ENCODE data around the gene LMO1.

DNA sequence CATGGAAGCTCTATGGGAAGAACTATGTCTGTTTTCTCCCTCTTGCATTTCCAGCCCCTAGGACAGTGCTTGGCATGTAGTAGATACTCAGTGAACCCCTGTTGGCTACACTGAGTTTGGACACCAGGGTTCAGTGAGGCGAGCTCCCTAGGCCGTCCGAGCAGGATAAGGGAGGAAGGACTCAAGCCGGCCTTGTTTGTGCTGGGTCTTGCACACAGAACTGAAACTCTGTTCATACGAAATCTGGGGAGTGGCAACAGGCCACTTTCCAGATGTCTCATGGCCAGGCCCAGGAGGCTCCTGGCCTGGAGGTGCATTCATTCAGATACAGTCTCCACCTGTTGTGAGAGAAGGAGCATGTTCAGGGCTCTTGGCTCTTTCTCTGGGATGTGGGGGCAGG lies 23.6 kb upstream of the LMO1 start:
- TF ChIP-seq, protein P1, sequence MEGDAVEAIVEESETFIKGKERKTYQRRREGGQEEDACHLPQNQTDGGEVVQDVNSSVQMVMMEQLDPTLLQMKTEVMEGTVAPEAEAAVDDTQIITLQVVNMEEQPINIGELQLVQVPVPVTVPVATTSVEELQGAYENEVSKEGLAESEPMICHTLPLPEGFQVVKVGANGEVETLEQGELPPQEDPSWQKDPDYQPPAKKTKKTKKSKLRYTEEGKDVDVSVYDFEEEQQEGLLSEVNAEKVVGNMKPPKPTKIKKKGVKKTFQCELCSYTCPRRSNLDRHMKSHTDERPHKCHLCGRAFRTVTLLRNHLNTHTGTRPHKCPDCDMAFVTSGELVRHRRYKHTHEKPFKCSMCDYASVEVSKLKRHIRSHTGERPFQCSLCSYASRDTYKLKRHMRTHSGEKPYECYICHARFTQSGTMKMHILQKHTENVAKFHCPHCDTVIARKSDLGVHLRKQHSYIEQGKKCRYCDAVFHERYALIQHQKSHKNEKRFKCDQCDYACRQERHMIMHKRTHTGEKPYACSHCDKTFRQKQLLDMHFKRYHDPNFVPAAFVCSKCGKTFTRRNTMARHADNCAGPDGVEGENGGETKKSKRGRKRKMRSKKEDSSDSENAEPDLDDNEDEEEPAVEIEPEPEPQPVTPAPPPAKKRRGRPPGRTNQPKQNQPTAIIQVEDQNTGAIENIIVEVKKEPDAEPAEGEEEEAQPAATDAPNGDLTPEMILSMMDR (conservative IDR thresholded peaks at IDR 0.05) = no peak
- TF ChIP-seq ZFX (IDR thresholded peaks at IDR 0.05) = no peak

Measured in C4-2B (cell line).